Transverse colon (tissue), 4 donors: Measurements from ENCODE around the gene BTBD17. TPM values are rescaled to one million over a fixed set of nuclear protein-coding genes. Genes with fewer than 3 reads are reported as not detected.

Experiments used
- DNase-seq: peaks from one replicate; pipeline ENCODE4 v3.0.0-alpha.2; 2019
- H3K27ac ChIP-seq, 4 donors: fragments of 200-600 bp; sonication (generic); 2 replicates each; pipeline ENCODE4 v1.5.1; 2016 to 2018; ENCODE audit warnings: inconsistent platforms in 4 of 4
- H3K27me3 ChIP-seq: fragments of 200-600 bp; sonication (generic); 2 replicates; pipeline ENCODE4 v1.5.1; 2017; ENCODE audit warnings: inconsistent platforms
- H3K36me3 ChIP-seq, 4 donors: fragments of 200-600 bp; sonication (generic); 2 replicates each; pipeline ENCODE4 v1.5.1; 2017 to 2019; ENCODE audit warnings: inconsistent platforms in 4 of 4
- H3K4me1 ChIP-seq, 4 donors: fragments of 200-600 bp; sonication (generic); 2 replicates each; pipeline ENCODE4 v1.5.1; 2017 to 2020; ENCODE audit warnings: inconsistent platforms in 4 of 4
- H3K4me3 ChIP-seq, 4 donors: fragments of 200-600 bp; sonication (generic); 1 replicate in 1 of 4; 2 replicates in 3 of 4; pipeline versions ENCODE4 v1.5.1 to v1.6.1; 2017 to 2019; ENCODE audit warnings: inconsistent platforms in 4 of 4
- H3K9me3 ChIP-seq, 2 donors: fragments of 200-600 bp; sonication (generic); 2 replicates each; pipeline ENCODE4 v1.5.1; 2017 to 2019; ENCODE audit warnings: inconsistent platforms in 2 of 2
- CTCF ChIP-seq, 5 experiments: fragments of 200-600 bp in 3 of 5; fragments of 450-650 bp in 2 of 5; sonication (generic) in 3 of 5; IDR thresholded peaks; 1 replicate in 2 of 5; 2 replicates in 3 of 5; pipeline ENCODE4 v1.5.1; 2016 to 2017; ENCODE audit warnings: antibody characterized with exemption in 5 of 5, inconsistent platforms in 3 of 5, mild to moderate bottlenecking in 2 of 5, moderate library complexity in 1 of 5
- EP300 ChIP-seq: sonication (generic); formaldehyde crosslinking; IDR thresholded peaks from one replicate; pipeline ENCODE4 v1.6.1; 2017; ENCODE audit warnings: antibody characterized with exemption, low read depth
- POLR2A ChIP-seq: fragments of 450-650 bp; IDR thresholded peaks from one replicate; pipeline ENCODE4 v1.6.1; 2016; ENCODE audit warnings: antibody characterized with exemption, mild to moderate bottlenecking, moderate library complexity
- POLR2AphosphoS5 ChIP-seq, 3 donors: sonication (generic); formaldehyde crosslinking; IDR thresholded peaks; one replicate each; pipeline ENCODE4 v1.6.1; 2016; ENCODE audit warnings: antibody characterized with exemption in 3 of 3
- WGBS, 2 donors: methylation state at CpG; one replicate each; pipeline ENCODE4 v1.1.5; 2018; ENCODE audit warnings: low coverage in 1 of 2; 5-methylcytosine and 5-hydroxymethylcytosine counted together
- in situ Hi-C, 4 donors: fragments of 200-750 bp; cut with MboI; loops; one replicate each; pipeline versions ENCODE4 v1.15.0 to v1.15.1; 2017; ENCODE audit warnings: low sequenced_read_pairs in 3 of 4, low pct_ligation_motif_present in 1 of 4, low pct_unique_long_range_greater_than_20kb in 1 of 4
- intact Hi-C: fragments of 100-400 bp; cut with DNase I; formaldehyde crosslinking; loops from one replicate; pipeline ENCODE4 v1.15.1; 2023; ENCODE audit warnings: low total_unique reads
- total RNA-seq, 4 donors: library from RNA; depleted of rRNA; stranded (reverse); fragments of >200 nt; gene quantifications; one replicate each; pipeline ENCODE4 v1.1.0, GENCODE V29; 2016

Gene BTBD17
- total RNA-seq, 4 donors from 2014 or later: not detected

GRCh38 chr17:74347646-74348045 lies 14.0 kb downstream of the BTBD17 start:
- 83 to 100% methylated on average over 3 to 14 of the region's 14 CpGs for WGBS, 2 donors
- Histone ChIP-seq H3K36me3 (no peaks in the 10 kb centered on the region), H3K27me3 (peaks cover 39% of the 10 kb centered on the region), H3K4me1 (no peaks in the 10 kb centered on the region), H3K27ac (no peak overlapping the region), H3K9me3 (no peaks in the 10 kb centered on the region), H3K4me3 (no peak overlapping the region)
- no peak for DNase-seq
- TF ChIP-seq CTCF (IDR thresholded peaks at IDR 0.05) (no peak), POLR2AphosphoS5 (IDR thresholded peaks at IDR 0.05) (no peak), EP300 (no peak), POLR2A (no peak)
- intact Hi-C loops (no loop called here), in situ Hi-C loops (no loop called here)

GRCh38 chr17:74345433-74346241 lies 16.0 kb downstream of the BTBD17 start:
- 71% methylated on average over 13 of the region's 13 CpGs; no CpG with 5 or more reads in 1 of the 2 donors for WGBS, 2 donors
- Histone ChIP-seq H3K27ac (no peak overlapping the region), H3K9me3 (no peaks in the 10 kb centered on the region), H3K36me3 (no peaks in the 10 kb centered on the region), H3K27me3 (peaks cover 24% of the 10 kb centered on the region), H3K4me1 (no peaks in the 10 kb centered on the region), H3K4me3 (no peak overlapping the region)
- no peak for TF ChIP-seq POLR2AphosphoS5 (IDR thresholded peaks at IDR 0.05)
- no peak for TF ChIP-seq EP300
- TF ChIP-seq CTCF (IDR thresholded peaks at IDR 0.05): no peak
- TF ChIP-seq POLR2A: no peak
- intact Hi-C loops: no loop called here
- DNase-seq: no peak
- in situ Hi-C loops: no loop called here

- Histone ChIP-seq H3K9me3 (no peaks in the 10 kb centered on the region), H3K4me1 (no peaks in the 10 kb centered on the region), H3K4me3 (no peak overlapping the region), H3K27ac (no peak overlapping the region), H3K27me3 (peaks cover 22% of the 10 kb centered on the region), H3K36me3 (no peaks in the 10 kb centered on the region)
- TF ChIP-seq CTCF (IDR thresholded peaks at IDR 0.05): no peak
- TF ChIP-seq POLR2AphosphoS5 (IDR thresholded peaks at IDR 0.05): no peak
- no peak for TF ChIP-seq POLR2A
- no peak for TF ChIP-seq EP300
- WGBS, 2 donors: 46 to 79% methylated on average over 7 to 21 of the region's 21 CpGs
- DNase-seq: no peak
- intact Hi-C loops (no loop called here), in situ Hi-C loops (no loop called here)
Measured at GRCh38 chr17:74344658-74345057, 17.0 kb downstream of the BTBD17 start.

- intact Hi-C loops: no loop called here
- TF ChIP-seq CTCF (IDR thresholded peaks at IDR 0.05) (no peak), POLR2A (no peak), POLR2AphosphoS5 (IDR thresholded peaks at IDR 0.05) (no peak), EP300 (no peak)
- WGBS, 2 donors: 60 to 65% methylated on average over 1 to 9 of the region's 9 CpGs
- H3K27me3 ChIP-seq: peaks cover 25% of the 10 kb centered on the region
- H3K4me1 ChIP-seq: no peaks in the 10 kb centered on the region
- H3K9me3 ChIP-seq: no peaks in the 10 kb centered on the region
- in situ Hi-C loops: no loop called here
- no peak overlapping the region for H3K4me3 ChIP-seq
- DNase-seq: no peak
- no peaks in the 10 kb centered on the region for H3K36me3 ChIP-seq
- H3K27ac ChIP-seq: no peak overlapping the region
Measured at GRCh38 chr17:74343526-74344284, 18.0 kb downstream of the BTBD17 start.
